A549 (cell line): Measurements from ENCODE around the gene SLIRP. TPM values are rescaled to one million over a fixed set of nuclear protein-coding genes. Genes with fewer than 3 reads are reported as not detected.
A peak's percentile ranks its signal among the peaks of the same experiment; 100 is the strongest.

Source experiments
- ATAC-seq, 2 experiments: fragments of 200-7000 bp in 1 of 2; fragments of >200 bp in 1 of 2; cut with Nextera tagmentation in 1 of 2; cut with Tn5 transposase in 1 of 2; 3 replicates each; pipeline versions ENCODE4 v1.8.0 to v1.9.1; 2018 to 2020; ENCODE audit warnings: mild to moderate bottlenecking in 1 of 2, moderate library complexity in 1 of 2
- CTCF ChIA-PET: fragments of 300-600 bp; sonication (Branson Sonifier 250); formaldehyde crosslinking; extraction: SDS; loops from one replicate; lab custom pipeline; 2021; ENCODE audit warnings: antibody characterized with exemption, inconsistent platforms; lab: Yijun Ruan, JAX
- POLR2A ChIA-PET: fragments of 350-600 bp; formaldehyde crosslinking; extraction: SDS; loops from one replicate; lab custom pipeline; 2021; ENCODE audit warnings: antibody characterized with exemption, inconsistent platforms; lab: Yijun Ruan, JAX
- DNase-seq, 2 experiments: peaks; one replicate each; pipeline versions ENCODE4 v3.0.0 to v3.0.0-alpha.2; 2011 to 2016; ENCODE audit warnings: low read depth in 1 of 2, low spot score in 1 of 2
- FAIRE-seq: peaks from 2 replicates; lab custom pipeline; 2011; peaks lifted over from hg19 to GRCh38; lab: Jason Lieb, UNC
- H3K27ac ChIP-seq, 2 experiments: fragments of >200 bp; sonication (Bioruptor Twin); formaldehyde crosslinking; 3 replicates each; pipeline ENCODE4 v1.5.1; 2016 to 2017
- H3K4me1 ChIP-seq: fragments of >200 bp; sonication (Bioruptor Twin); formaldehyde crosslinking; 3 replicates; pipeline ENCODE4 v1.6.1; 2016
- H3K4me2 ChIP-seq: fragments of >200 bp; sonication (Bioruptor Twin); formaldehyde crosslinking; 3 replicates; pipeline ENCODE4 v1.6.1; 2016
- H3K4me3 ChIP-seq: fragments of >200 bp; sonication (Bioruptor Twin); formaldehyde crosslinking; 3 replicates; pipeline ENCODE4 v1.5.1; 2016
- H3K9me3 ChIP-seq: fragments of >200 bp; sonication (Bioruptor Twin); formaldehyde crosslinking; 3 replicates; pipeline ENCODE4 v1.6.1; 2016
- CBX8 ChIP-seq: fragments of 200-600 bp; sonication (generic); IDR thresholded peaks from 2 replicates; pipeline ENCODE4 v1.6.1; 2016
- EP300 ChIP-seq, 2 experiments: fragments of >200 bp; sonication (Bioruptor Twin); formaldehyde crosslinking; IDR thresholded peaks; 2 replicates in 1 of 2; 3 replicates in 1 of 2; pipeline ENCODE4 v1.6.1; 2016 to 2017
- FOSL2 ChIP-seq, 2 experiments: fragments of 450-650 bp in 1 of 2; fragments of >200 bp in 1 of 2; sonication (Bioruptor Twin) in 1 of 2; formaldehyde crosslinking; IDR thresholded peaks; 2 replicates each; pipeline versions ENCODE4 v1.5.0 to v1.6.1; 2016 to 2020; ENCODE audit warnings: mild to moderate bottlenecking in 1 of 2, moderate library complexity in 1 of 2
- GATA3 ChIP-seq: IDR thresholded peaks from 2 replicates; pipeline ENCODE4 v1.6.1; 2012; ENCODE audit warnings: borderline replicate concordance
- HDAC2 ChIP-seq: fragments of 200-600 bp; sonication (generic); IDR thresholded peaks from 2 replicates; pipeline ENCODE4 v1.6.1; 2016
- HEYL ChIP-seq: fragments of 250-450 bp; sonication (Bioruptor Pico); IDR thresholded peaks from 2 replicates; pipeline ENCODE4 v1.8.0; 2021; ENCODE audit warnings: mild to moderate bottlenecking, moderate library complexity
- HOXB13 ChIP-seq: fragments of 250-450 bp; sonication (Bioruptor Pico); IDR thresholded peaks from 2 replicates; pipeline ENCODE4 v1.5.0; 2020; ENCODE audit warnings: low read depth, mild to moderate bottlenecking, moderate library complexity
- HOXB5 ChIP-seq: fragments of 250-450 bp; sonication (Bioruptor Pico); IDR thresholded peaks from 2 replicates; pipeline ENCODE4 v1.5.0; 2020; ENCODE audit warnings: mild to moderate bottlenecking, moderate library complexity
- JUNB ChIP-seq: fragments of >200 bp; sonication (Bioruptor Twin); formaldehyde crosslinking; IDR thresholded peaks from 2 replicates; pipeline ENCODE4 v1.6.1; 2016
- KDM5A ChIP-seq: fragments of 200-600 bp; sonication (generic); IDR thresholded peaks from 2 replicates; pipeline ENCODE4 v1.6.1; 2016; ENCODE audit warnings: antibody characterized with exemption, mild to moderate bottlenecking
- MAFK ChIP-seq: fragments of 450-650 bp; IDR thresholded peaks from 2 replicates; pipeline ENCODE4 v1.6.1; 2014; ENCODE audit not compliant: partially characterized antibody
- MAZ ChIP-seq: fragments of 150-350 bp; IDR thresholded peaks from 2 replicates; pipeline ENCODE4 v1.6.1; 2014; ENCODE audit warnings: antibody characterized with exemption, low read depth, low read length, borderline replicate concordance
- NPAS2 ChIP-seq: fragments of 250-450 bp; sonication (Bioruptor Pico); IDR thresholded peaks from 2 replicates; pipeline ENCODE4 v1.8.0; 2022; ENCODE audit warnings: mild to moderate bottlenecking, moderate library complexity, borderline replicate concordance
- NR3C1 ChIP-seq: fragments of >200 bp; sonication (Bioruptor Twin); formaldehyde crosslinking; IDR thresholded peaks from 3 replicates; pipeline ENCODE4 v1.6.1; 2017
- TP53 ChIP-seq: fragments of 250-450 bp; sonication (Bioruptor Pico); IDR thresholded peaks from 2 replicates; pipeline ENCODE4 v1.5.0; 2021; ENCODE audit warnings: mild to moderate bottlenecking, moderate library complexity
- ZC3H11A ChIP-seq: fragments of 450-650 bp; IDR thresholded peaks from 2 replicates; pipeline ENCODE4 v1.6.1; 2014; ENCODE audit warnings: antibody characterized with exemption, mild to moderate bottlenecking
- ZFP36 ChIP-seq: fragments of 450-650 bp; IDR thresholded peaks from 2 replicates; pipeline ENCODE4 v1.6.1; 2014; ENCODE audit warnings: borderline replicate concordance; ENCODE audit not compliant: partially characterized antibody
- ZSCAN20 ChIP-seq: fragments of 250-450 bp; sonication (Bioruptor Pico); IDR thresholded peaks from 2 replicates; pipeline ENCODE4 v1.8.0; 2022; ENCODE audit warnings: mild to moderate bottlenecking, moderate library complexity
- WGBS: methylation state at CpG from one replicate; pipeline ENCODE4 v1.1.6; 2017; ENCODE audit errors: missing lambda C conversion rate; 5-methylcytosine and 5-hydroxymethylcytosine counted together
- polyA plus RNA-seq, 4 experiments: library from polyadenylated mRNA; depleted of rRNA in 3 of 4; stranded (reverse); fragments of >200 nt; fragmentation: RNase III in 1 of 4; extraction: RNeasy Plus Mini Kit Qiagen cat#74134 plus additional on column Dnase treatment in 1 of 4; gene quantifications; 2 replicates in 3 of 4; 3 replicates in 1 of 4; pipeline ENCODE4 v1.2.3, GENCODE V29; 2011 to 2017
- TF ChIP-seq, protein P1 (sequence below): IDR thresholded peaks from 2 replicates; pipeline ENCODE4 v1.6.1; 2012
- TF ChIP-seq, protein P2 (sequence below): fragments of 150-350 bp; IDR thresholded peaks from 2 replicates; pipeline ENCODE4 v1.6.1; 2014; ENCODE audit warnings: low read depth, mild to moderate bottlenecking, low read length
- TF ChIP-seq, protein P3 (sequence below): fragments of 250-450 bp; sonication (Bioruptor Pico); IDR thresholded peaks from 2 replicates; pipeline ENCODE4 v1.5.0; 2021; ENCODE audit warnings: mild to moderate bottlenecking, moderate library complexity, borderline replicate concordance
- TF ChIP-seq, protein P4 (sequence below): IDR thresholded peaks from 2 replicates; pipeline ENCODE4 v1.6.1; 2012
- TF ChIP-seq, protein P5 (sequence below): fragments of 450-650 bp; IDR thresholded peaks from 2 replicates; pipeline ENCODE4 v1.6.1; 2014; ENCODE audit warnings: antibody characterized with exemption
- TF ChIP-seq, protein P6 (sequence below): fragments of 200-600 bp; sonication (generic); IDR thresholded peaks from 2 replicates; pipeline ENCODE4 v1.6.1; 2016; ENCODE audit warnings: antibody characterized with exemption, mild to moderate bottlenecking, moderate library complexity

SLIRP gene
- polyA plus RNA-seq, 2 of the 4 experiments (the other 2 are of a cell fraction) = 492 to 623 TPM

DNA sequence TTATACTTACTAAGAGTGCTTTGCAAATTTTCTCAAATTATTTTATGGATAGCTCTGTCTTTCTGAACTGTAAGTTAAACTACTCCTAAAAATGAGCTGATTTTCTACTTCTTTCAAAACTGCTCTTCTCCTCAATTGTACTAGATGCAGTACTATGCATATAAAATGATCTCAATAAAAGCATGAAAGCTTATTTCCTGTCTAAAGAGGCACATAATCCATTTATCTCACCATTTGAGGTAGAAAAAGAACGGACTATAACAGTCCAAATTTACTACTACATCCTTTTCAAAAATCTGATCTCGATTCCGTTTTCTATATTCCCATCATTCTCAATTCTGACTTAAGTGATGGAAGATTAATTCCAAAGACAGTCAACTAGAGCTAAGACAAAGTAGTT lies 14.4 kb downstream of the SLIRP start:
- WGBS = 93% methylated on average over 3 of the region's 3 CpGs
- H3K27ac ChIP-seq = no peak overlapping the region

DNA sequence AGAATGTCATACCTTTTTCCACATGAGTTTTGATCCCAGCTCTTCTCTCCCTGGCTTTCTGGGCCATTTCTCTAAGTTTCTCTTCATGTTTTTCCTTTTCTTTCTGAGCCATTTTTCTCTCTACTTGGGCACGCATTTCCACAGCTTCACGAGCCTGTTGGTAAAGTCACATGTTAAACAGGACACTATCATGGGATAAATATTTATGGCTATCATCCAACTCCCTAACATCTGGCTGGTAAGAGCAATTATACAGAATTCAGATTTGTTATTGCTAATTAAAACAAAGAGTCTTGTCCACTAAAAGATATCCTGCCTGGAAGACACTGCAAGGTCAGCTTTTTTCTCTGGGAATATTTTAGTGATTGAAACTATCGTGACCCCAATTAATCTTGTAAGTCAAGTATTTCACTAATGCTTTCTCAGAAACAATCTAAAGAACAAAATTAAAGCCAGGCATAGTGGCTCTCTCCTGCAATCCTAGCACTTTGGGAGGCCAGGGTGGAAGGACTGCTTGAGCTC lies 23.1 kb downstream of the SLIRP start:
- FAIRE-seq = no peak
- Histone ChIP-seq H3K4me1 (no peaks in the 10 kb centered on the region), H3K4me2 (no peak overlapping the region), H3K4me3 (no peak overlapping the region), H3K27ac (no peak overlapping the region), H3K9me3 (no peaks in the 10 kb centered on the region)
- no peak for ATAC-seq
- ChIA-PET CTCF (interaction anchor here (1.0 to 1.7 kb wide), 3 partner anchors 9 to 80 kb away, joined by 3 to 6 read pairs (median 3); no protein-coding TSS in a partner anchor), POLR2A (no interaction called here)
- TF ChIP-seq, protein P1, sequence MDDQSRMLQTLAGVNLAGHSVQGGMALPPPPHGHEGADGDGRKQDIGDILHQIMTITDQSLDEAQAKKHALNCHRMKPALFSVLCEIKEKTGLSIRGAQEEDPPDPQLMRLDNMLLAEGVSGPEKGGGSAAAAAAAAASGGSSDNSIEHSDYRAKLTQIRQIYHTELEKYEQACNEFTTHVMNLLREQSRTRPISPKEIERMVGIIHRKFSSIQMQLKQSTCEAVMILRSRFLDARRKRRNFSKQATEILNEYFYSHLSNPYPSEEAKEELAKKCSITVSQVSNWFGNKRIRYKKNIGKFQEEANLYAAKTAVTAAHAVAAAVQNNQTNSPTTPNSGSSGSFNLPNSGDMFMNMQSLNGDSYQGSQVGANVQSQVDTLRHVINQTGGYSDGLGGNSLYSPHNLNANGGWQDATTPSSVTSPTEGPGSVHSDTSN = no peak
- TF ChIP-seq ZC3H11A (no peak), GATA3 (no peak), KDM5A (no peak), HOXB5 (CRISPR knock-in tag) (no peak), MAFK (peak; percentile 61), ZSCAN20 (CRISPR knock-in tag) (no peak)
- TF ChIP-seq, protein P2, sequence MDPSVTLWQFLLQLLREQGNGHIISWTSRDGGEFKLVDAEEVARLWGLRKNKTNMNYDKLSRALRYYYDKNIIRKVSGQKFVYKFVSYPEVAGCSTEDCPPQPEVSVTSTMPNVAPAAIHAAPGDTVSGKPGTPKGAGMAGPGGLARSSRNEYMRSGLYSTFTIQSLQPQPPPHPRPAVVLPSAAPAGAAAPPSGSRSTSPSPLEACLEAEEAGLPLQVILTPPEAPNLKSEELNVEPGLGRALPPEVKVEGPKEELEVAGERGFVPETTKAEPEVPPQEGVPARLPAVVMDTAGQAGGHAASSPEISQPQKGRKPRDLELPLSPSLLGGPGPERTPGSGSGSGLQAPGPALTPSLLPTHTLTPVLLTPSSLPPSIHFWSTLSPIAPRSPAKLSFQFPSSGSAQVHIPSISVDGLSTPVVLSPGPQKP = no peak
- DNase-seq = no peak
- WGBS = 88% methylated on average over 3 of the region's 3 CpGs

More for the DNA sequence above, 14.4 kb downstream of the SLIRP start:
- Histone ChIP-seq H3K9me3 (no peaks in the 10 kb centered on the region), H3K4me2 (no peak overlapping the region), H3K4me3 (no peak overlapping the region), H3K4me1 (no peaks in the 10 kb centered on the region)
- ChIA-PET CTCF (interaction anchor here (2.1 kb wide), 1 partner anchor 9 kb away, joined by 6 read pairs; no protein-coding TSS in a partner anchor), POLR2A (no interaction called here)
- ATAC-seq = no peak
- no peak for DNase-seq
- TF ChIP-seq HOXB13 (CRISPR knock-in tag) = no peak
- TF ChIP-seq NR3C1 = no peak
- TF ChIP-seq HEYL (CRISPR knock-in tag) = no peak
- no peak for TF ChIP-seq EP300 (IDR thresholded peaks at IDR 0.05)
- no peak for TF ChIP-seq JUNB
- no peak for TF ChIP-seq FOSL2 (IDR thresholded peaks at IDR 0.05)
- TF ChIP-seq FOSL2 (CRISPR knock-in tag; IDR thresholded peaks at IDR 0.05) = no peak
- no peak for TF ChIP-seq MAZ
- TF ChIP-seq, protein P3, sequence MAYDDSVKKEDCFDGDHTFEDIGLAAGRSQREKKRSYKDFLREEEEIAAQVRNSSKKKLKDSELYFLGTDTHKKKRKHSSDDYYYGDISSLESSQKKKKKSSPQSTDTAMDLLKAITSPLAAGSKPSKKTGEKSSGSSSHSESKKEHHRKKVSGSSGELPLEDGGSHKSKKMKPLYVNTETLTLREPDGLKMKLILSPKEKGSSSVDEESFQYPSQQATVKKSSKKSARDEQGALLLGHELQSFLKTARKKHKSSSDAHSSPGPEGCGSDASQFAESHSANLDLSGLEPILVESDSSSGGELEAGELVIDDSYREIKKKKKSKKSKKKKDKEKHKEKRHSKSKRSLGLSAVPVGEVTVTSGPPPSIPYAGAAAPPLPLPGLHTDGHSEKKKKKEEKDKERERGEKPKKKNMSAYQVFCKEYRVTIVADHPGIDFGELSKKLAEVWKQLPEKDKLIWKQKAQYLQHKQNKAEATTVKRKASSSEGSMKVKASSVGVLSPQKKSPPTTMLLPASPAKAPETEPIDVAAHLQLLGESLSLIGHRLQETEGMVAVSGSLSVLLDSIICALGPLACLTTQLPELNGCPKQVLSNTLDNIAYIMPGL (CRISPR knock-in tag) = no peak
- no peak for TF ChIP-seq TP53 (CRISPR knock-in tag)
- TF ChIP-seq, protein P4, sequence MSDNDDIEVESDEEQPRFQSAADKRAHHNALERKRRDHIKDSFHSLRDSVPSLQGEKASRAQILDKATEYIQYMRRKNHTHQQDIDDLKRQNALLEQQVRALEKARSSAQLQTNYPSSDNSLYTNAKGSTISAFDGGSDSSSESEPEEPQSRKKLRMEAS = no peak
- no peak for TF ChIP-seq CBX8
- no peak for TF ChIP-seq HOXB5 (CRISPR knock-in tag)
- TF ChIP-seq HDAC2 = no peak
- no peak for FAIRE-seq

DNA sequence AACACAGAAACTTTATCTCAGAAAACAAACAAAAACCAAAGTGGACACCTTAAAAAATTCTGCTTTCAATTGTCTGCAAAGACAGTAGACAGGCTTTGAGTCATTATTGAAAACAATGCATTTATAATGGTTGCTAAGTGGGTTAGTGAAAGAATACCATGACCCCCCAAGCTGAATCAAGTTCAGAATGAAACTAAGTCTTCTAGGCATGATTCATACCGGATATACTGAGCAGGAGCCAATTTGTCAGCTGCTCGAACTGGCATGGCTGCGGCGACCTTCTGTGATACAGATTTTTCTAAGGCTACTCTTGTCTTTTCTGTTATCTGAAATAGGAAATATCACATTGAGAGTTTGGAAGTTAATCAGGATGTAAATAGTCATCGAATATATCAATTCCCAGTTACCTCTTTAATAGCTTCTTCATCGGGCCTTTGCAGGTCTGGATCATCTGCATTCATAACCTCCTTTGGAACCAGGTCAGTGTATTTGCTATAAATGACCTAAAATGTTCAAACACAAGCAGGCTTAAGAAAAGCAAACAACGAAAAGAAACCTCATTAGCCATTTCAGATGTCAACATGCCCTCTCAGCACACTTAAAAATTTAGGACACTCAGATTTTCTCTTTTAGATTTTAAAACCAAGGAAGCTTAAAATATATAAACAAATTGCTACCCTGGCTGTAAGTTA lies 30.8 kb downstream of the SLIRP start:
- ChIA-PET CTCF (no interaction called here), POLR2A (no interaction called here)
- no peak overlapping the region for H3K4me3 ChIP-seq
- no peak for TF ChIP-seq JUNB
- TF ChIP-seq, protein P5, sequence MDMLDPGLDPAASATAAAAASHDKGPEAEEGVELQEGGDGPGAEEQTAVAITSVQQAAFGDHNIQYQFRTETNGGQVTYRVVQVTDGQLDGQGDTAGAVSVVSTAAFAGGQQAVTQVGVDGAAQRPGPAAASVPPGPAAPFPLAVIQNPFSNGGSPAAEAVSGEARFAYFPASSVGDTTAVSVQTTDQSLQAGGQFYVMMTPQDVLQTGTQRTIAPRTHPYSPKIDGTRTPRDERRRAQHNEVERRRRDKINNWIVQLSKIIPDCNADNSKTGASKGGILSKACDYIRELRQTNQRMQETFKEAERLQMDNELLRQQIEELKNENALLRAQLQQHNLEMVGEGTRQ = no peak
- TF ChIP-seq, protein P4 = no peak
- TF ChIP-seq, protein P6, sequence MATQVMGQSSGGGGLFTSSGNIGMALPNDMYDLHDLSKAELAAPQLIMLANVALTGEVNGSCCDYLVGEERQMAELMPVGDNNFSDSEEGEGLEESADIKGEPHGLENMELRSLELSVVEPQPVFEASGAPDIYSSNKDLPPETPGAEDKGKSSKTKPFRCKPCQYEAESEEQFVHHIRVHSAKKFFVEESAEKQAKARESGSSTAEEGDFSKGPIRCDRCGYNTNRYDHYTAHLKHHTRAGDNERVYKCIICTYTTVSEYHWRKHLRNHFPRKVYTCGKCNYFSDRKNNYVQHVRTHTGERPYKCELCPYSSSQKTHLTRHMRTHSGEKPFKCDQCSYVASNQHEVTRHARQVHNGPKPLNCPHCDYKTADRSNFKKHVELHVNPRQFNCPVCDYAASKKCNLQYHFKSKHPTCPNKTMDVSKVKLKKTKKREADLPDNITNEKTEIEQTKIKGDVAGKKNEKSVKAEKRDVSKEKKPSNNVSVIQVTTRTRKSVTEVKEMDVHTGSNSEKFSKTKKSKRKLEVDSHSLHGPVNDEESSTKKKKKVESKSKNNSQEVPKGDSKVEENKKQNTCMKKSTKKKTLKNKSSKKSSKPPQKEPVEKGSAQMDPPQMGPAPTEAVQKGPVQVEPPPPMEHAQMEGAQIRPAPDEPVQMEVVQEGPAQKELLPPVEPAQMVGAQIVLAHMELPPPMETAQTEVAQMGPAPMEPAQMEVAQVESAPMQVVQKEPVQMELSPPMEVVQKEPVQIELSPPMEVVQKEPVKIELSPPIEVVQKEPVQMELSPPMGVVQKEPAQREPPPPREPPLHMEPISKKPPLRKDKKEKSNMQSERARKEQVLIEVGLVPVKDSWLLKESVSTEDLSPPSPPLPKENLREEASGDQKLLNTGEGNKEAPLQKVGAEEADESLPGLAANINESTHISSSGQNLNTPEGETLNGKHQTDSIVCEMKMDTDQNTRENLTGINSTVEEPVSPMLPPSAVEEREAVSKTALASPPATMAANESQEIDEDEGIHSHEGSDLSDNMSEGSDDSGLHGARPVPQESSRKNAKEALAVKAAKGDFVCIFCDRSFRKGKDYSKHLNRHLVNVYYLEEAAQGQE = no peak
- no peak for TF ChIP-seq NPAS2
- no peak for TF ChIP-seq ZC3H11A
- no peak for TF ChIP-seq ZFP36
- 92% methylated on average over 7 of the region's 7 CpGs for WGBS
- no peak overlapping the region for H3K27ac ChIP-seq
- FAIRE-seq (no peak), DNase-seq (no peak), ATAC-seq (no peak)
- H3K4me1 ChIP-seq = no peaks in the 10 kb centered on the region
- H3K9me3 ChIP-seq = no peaks in the 10 kb centered on the region
- no peak overlapping the region for H3K4me2 ChIP-seq
